GM21515 (cell line): ENCODE results near the gene PPFIA3.
"Not testable (repeated sequence)": the region's sequence is repeated elsewhere in the genome, so short reads cannot be mapped to it uniquely, and the experiment has no call there.

Experiments
- ATAC-seq: cut with Tn5 transposase; IDR thresholded peaks from one replicate; pipeline ENCODE4 v1.9.1; 2021; ENCODE audit not compliant: unreplicated experiment

Gene PPFIA3

DNA sequence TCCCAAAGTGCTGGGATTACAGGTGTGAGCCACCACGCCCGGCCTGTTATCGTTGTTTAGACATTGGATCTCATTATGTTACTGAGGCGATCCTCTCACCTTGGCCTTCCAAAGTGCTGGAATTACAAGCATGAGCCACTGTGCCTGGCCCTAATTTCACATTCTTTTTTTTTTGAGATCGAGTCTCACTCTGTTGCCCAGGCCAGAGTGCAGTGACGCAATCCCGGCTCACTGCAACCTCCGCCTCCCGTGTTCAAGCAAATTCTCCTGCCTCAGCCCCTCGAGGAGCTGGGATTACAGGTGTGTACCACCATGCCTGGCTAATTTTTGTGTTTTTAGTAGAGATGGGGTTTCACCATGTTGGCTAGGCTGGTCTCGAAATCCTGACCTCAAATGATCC lies 3.9 kb downstream of the PPFIA3 start:
- not testable (repeated sequence) for ATAC-seq

DNA sequence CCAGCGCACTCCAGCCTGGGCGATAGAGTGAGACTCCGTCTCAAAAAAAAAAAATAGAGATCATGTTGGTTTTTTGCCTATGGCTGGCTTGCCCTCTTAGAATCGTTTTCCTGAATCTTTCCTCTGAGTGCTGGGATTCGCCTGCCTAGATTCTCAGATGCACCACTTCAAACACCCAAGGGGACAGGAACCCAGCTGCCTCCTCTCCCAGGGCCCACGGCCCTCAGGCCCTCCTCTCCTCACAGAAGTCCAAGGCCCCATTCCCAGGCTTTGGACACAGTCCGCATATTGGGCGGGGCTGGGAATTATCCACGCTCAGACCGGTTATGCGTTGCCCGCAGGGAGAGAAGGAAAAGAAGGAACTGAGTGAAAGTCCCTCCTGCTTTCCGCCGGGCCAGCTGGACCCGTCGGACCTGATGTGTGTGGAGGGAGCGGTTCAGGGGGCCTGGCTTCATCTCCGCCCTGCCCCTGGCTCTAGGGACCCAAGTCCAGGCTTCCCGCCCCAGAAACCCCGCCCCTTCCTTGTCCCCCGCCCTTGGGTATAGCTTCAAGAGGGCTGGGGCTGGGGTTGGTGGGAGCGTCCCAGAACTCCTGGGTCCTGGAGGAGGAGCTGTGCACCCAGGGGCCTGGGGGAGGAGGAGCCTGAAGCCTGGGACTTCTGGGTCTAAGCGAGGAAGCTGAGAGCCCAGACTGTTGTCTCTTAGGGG lies 5.8 kb downstream of the PPFIA3 start:
- no peak for ATAC-seq

DNA sequence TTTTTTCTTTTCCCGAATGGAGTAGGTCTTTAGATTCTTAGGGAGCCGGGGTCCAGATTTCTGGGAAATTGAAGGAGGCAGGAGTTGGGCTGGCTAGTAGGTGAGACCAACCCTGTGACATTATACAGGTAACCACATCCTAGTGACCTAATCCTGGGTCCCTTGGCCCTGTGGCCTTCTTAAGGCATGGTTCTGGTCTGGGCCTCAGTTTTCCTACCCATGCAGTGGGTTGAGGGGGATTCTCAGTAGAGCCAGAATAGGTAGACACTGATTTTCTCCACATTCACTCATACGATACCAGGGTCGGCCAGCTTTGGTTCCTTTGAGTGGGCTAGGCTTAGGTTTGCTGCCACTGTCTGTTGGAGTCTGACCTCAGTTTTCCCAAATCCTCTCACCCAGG lies 7.2 kb downstream of the PPFIA3 start:
- no peak for ATAC-seq

DNA sequence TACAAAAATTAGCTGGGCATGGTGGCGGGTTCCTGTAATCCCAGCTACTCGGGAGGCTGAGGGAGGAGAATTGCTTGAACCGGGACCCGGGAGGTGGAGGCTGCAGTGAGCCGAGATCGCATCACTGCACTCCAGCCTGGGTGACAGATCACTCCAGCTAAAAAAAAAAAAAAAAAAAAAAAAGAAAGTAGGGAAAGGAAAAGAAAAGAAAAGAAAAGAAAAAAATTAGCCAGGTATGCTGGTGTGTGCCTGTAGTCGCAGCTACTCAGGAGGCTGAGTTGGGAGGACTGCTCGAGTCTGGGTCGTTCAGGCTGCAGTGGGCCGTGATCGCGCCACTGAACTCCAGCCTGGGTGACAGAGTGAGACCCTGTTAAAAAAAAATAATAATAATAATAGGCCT lies 7.9 kb downstream of the PPFIA3 start:
- not testable (repeated sequence) for ATAC-seq

DNA sequence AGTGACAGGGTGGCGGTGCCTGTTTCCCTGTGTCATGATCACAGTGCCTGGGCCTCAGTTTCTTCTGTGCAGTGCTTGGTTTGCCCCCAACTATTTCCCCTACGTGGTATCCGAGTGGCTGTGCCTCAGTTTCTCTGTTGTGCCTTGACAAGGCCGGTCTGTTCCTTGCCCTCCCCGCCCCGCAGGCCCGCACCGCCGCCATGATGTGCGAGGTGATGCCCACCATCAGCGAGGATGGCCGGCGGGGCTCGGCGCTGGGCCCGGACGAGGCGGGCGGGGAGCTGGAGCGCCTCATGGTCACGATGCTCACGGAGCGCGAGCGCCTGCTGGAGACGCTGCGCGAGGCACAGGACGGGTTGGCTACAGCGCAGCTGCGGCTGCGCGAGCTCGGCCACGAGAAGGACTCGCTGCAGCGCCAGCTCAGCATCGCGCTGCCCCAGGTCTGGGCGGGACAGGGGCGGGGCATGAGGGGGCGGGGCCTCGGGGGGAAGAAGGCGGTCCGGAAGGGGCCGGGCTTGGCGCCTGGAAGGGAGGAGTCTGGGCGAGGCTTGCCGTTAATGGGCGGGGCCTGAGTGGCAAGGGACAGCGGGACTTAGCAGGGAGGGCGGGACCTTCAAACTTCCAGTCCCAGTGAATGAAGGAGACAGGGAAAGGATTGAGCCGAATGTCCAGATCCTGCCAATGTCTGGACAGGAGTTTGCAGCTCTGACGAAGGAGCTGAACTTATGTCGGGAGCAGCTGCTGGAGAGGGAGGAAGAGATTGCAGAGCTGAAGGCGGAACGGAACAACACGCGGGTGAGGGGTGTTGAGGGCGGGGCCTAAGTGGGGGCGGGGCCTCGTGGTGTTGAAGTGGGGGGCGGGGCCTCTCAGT lies 8.6 kb downstream of the PPFIA3 start:
- peak; percentile 88 for ATAC-seq

DNA sequence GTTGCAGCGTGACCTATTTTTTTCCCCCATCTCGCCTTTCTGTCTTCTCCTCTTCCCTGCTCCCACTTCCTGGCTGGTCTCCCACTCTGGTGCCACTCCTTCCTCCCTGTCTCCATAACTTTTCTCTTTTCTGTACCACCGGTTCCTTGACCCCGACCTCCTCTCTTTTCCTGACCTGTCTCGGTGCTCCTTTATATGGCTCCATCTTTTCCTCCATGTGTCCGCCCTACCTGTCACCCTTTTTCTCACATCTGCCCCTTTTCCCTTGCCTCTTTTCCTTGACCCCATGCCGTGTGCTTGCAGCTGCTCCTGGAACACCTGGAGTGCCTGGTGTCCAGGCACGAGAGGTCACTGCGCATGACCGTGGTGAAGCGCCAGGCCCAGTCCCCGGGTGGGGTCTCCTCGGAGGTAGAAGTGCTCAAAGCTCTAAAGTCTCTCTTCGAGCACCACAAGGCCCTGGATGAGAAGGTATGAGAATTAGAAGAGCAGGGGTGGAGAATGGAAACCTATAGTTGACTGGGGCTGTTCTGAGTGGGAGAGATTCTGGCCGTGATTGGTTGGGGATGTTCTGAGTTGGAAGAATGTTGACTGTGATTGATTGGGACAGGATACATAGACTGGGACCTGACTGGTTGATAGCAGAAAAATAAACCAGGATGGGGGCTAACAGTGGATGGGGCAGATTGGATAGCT lies 9.3 kb downstream of the PPFIA3 start:
- ATAC-seq = no peak

DNA sequence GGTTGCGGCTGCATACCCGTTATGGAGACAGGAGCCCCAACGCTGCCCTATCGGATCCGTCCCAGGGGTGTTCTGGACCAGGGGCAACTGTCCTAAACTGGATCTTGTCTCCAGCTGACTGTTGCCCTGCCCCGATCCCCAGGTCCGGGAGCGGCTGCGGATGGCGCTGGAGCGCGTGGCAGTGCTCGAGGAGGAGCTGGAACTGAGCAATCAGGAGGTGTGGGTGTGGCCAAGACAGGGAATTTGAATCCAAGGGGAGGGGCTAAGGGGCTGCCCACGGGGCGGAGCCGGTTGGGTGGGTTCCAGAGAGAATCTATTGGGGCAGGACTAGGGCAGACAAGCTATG lies 9.9 kb downstream of the PPFIA3 start:
- no peak for ATAC-seq

DNA sequence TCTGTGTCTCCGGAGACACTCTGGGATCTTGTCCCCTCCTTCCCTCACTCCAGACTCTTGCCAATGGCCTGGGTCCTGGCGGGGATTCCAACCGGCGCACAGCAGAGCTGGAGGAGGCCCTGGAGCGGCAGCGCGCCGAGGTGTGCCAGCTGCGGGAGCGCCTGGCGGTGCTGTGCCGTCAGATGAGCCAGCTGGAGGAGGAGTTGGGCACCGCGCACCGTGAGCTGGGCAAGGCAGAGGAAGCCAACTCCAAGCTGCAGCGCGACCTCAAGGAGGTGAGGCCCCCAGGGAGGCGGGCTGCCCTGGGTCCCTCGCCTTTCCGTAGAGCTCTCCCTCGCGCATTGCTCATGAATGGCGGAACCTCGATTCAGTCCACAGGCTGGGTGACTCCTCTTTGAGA lies 11.0 kb downstream of the PPFIA3 start:
- ATAC-seq = no peak

DNA sequence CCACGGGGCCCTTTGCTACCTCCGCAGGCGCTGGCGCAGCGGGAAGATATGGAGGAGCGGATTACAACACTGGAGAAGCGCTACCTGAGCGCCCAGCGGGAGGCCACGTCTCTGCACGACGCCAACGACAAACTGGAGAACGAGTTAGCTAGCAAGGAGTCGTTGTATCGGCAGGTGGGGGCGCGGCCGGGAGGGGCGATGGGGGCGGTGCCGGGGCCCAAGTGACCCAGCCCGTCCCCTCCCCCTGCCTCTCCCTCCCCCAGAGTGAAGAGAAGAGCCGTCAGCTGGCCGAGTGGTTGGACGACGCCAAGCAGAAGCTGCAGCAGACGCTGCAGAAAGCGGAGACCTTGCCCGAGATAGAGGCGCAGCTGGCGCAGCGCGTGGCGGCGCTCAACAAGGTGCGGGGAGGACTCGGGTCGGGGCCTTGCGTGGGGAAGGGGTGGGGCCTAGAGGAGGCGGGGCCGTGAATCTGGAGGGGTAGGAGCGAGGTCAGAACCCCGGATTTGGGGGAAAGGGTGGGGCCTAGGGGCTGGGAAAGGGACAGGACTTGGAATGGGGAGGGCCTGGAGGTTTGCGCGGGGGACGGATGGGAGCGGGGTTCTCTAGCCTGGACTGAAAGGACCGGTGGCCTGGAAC lies 13.7 kb downstream of the PPFIA3 start:
- ATAC-seq = no peak

DNA sequence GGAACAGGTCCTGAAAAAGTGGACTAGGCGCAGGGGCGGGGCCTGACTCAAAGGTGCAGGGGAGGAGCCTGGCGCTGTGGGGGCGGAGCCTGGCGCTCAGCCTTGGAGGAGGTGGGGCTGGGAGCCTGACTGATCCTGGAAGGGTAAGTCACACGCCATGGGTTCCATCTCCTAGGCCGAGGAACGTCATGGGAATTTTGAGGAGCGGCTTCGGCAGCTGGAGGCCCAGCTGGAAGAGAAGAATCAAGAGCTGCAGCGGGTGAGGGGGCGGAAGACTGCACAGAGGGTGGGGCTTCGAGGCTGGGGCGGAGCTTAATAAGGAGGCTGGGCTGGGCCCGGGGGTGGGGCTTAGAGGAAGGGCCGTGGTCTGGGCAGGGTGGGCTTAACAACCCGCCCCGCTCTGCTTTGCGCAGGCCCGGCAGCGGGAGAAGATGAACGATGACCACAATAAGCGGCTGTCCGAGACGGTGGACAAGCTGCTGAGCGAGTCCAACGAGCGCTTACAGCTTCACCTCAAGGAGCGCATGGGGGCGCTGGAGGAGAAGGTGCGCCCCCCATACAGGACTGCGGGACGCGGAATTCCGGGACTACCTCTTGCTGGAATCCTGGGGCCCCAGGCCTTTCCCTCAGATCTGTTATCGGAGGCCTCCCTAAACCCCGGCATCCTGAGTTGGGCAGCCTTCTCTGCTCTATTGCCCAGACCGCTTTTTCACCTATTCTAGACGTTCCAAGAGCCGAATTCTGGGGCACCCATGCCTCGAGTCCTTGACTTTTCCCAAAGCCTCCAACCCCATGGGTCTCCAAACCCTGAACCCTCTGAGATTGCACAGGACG lies 14.5 kb downstream of the PPFIA3 start:
- ATAC-seq = no peak

DNA sequence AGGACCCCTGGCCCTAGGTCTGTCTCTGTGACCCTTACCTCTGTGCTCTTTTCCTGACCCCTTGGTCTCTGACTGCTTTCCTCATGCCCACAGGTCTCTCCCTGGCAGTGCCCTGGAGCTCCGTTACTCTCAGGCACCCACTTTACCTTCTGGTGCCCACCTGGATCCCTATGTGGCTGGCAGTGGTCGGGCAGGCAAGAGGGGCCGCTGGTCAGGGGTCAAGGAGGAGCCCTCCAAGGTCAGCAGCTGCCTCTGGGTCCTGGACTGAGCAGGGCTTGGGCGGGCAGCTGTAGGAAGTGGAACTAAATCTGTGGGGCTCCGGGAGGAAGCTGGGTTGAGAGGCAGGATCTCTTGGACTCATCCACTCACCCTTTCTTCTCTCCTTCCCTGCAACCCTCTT lies 16.3 kb downstream of the PPFIA3 start:
- no peak for ATAC-seq

DNA sequence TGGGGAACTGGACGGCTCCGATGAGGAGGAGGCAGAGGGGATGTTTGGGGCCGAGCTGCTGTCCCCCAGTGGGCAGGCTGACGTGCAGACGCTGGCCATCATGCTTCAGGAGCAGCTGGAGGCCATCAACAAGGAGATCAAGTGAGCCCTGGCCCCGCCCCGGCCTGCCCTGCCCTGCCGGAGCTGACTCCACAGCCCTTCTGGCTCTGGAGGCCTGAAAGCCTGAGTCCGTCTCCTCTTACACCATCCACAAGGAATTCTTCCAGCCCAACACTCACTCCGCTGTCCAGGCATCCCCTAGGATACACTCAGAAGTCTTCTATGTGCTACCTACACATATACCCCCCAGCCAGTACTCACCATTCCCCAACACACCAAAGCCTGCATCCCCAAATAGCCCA lies 17.4 kb downstream of the PPFIA3 start:
- no peak for ATAC-seq

DNA sequence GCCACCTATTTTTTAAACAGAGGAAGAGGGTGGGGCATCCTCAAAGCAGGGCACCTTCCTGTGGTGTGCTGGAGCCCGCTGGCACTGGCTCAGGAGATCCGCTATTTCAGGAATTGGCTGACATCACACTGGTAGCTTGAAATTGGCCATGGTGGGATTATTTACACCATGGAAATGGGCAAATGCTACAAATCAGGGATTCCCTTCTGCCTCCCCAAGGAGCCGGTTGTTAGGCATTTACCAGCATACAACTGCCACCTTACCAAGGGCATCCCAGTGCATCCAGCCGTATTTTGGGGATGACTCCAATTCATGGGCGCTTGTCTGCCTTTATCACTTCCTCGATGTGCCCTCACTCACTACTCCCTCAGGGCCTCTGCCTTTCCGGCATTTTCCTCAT lies 21.6 kb downstream of the PPFIA3 start:
- no peak for ATAC-seq

DNA sequence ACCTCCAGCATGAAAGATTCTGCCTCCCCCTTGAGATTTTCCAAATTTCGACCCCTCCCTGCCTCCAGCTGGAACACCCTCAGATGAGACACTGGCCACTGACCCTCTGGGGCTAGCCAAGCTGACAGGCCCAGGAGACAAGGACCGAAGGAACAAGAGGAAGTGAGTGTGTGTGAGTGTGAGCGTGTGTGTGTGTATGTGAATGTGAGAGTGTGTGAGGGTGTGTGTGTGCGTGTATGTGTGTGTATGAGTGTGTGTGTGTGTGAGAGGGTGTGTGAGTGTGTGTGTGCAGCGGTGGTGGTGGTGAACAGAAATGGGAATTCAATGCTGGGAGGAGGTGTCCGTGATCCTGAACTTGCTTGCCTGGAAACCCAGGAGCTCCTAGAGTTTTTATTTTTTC lies 22.0 kb downstream of the PPFIA3 start:
- no peak for ATAC-seq

DNA sequence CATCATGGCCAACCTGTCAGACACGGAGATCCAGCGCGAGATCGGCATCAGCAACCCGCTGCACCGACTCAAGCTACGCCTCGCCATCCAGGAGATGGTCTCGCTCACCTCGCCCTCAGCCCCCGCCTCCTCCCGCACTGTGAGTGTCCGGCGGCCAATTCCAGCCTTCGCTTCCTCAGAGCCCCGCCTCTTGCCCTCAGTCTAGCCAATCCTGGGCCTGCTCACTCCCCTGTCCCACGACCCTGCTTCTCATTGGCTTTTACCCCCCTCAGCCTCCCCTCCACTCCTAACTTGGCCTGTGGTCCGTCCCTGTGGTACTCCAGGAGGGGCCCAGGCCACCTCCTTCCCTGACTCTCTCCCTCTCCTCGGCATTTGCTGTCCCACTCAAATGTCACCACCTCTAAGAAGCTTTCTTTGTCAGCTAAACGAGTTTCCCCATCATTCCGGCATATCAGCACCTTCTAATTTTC lies 23.6 kb downstream of the PPFIA3 start:
- ATAC-seq = no peak

DNA sequence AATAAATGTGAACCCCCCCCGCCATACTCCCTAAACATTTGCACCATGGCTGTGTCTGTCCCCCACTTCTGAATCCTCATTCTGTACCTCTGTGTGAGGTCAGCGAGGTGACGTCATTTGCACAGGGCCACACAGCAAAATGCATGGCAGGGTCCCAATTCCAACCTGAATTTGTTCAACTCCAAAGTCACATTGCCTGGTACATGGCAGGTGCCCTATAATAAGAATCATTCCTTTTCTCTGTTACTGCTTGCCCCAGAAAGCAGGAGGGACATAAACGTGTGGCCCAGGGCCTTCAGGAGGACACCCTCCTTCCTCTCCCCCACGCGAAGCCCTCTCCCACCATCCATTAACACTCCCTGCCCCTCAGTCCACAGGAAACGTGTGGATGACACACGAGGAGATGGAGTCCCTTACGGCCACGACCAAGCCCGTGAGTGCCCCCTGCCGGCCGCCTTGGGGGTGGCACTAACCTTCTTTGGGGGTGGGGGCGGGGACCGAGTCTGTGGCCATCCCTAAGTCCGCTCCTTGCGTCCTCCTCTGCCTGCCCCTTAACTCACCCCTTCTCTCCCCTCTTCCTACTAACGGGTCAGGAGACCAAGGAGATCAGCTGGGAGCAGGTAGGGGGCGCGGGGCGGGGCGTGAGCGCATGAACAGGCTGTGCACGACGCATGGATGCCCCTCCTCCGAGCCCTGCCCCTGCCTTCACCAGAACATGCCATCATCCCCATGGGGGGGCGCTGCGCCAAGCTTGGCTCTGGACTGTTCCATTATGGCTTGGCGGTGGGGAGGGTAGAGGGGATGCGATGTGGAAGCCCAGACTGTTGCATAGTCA lies 26.4 kb downstream of the PPFIA3 start:
- ATAC-seq = no peak

DNA sequence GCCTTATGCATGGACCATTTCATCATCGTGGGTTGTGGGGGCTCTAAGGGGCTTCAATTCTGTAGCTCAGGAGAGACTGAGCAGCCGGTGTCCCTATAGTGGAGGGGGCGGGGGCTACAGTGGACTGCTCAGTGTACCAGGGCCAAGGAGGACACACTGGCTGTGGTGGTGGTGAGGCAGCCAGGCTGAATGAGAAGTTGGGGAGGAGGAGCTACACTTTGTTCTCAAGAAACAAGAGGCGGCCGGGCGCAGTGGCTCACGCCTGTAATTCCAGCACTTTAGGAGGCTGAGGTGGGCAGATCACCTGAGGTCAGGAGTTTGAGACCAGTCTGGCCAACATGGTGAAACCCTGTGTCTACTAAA lies 27.0 kb downstream of the PPFIA3 start:
- not testable (repeated sequence) for ATAC-seq

DNA sequence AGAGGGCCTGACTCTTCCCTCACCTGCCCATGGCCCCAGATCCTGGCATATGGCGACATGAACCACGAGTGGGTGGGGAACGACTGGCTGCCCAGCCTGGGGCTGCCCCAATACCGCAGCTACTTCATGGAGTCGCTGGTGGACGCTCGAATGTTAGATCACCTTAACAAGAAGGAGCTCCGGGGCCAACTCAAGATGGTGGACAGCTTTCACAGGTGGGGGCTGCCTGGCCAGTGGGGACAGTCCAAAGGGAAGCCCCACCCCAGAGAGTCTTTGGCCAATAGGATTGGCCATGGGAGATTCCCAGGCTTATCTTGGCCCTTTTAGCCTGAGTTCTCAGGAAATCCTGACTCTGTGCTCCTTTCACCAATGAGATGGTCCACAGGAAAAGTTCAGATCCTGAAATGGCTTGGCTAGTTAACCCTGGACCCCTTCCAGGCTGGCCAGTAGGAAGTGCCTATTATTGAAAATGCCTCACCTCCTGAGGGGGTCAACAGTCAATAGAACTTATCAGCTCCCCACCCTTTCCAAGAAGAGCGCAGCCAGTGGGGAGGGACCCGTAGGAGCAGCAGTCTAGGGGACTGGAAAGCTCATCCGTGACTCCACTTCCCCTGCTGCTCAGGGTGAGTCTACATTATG lies 28.8 kb downstream of the PPFIA3 start:
- no peak for ATAC-seq
